CD4-positive, CD25-positive, alpha-beta regulatory T cell (primary cell): ENCODE results near the gene POGZ. TPM values are rescaled to one million over a fixed set of nuclear protein-coding genes. Genes with fewer than 3 reads are reported as not detected.
"Not testable (repeated sequence)": the region's sequence is repeated elsewhere in the genome, so short reads cannot be mapped to it uniquely, and the experiment has no call there.

Experiments used
- ATAC-seq, 2 donors: fragments of 150-1000 bp; cut with Tn5 transposase; one replicate each; pipeline ENCODE4 v1.10.0; 2021; ENCODE audit warnings: low read depth in 2 of 2, moderate number of reproducible peaks in 2 of 2, moderate library complexity in 1 of 2
- DNase-seq, 3 donors: peaks; one replicate each; pipeline versions ENCODE4 v3.0.0 to v3.0.0-alpha.2; 2012 to 2022; ENCODE audit warnings: mixed read lengths in 1 of 3
- H3K27ac ChIP-seq: one replicate; pipeline ENCODE4 v1.7.0; 2013; ENCODE audit warnings: mild to moderate bottlenecking, low read length; ENCODE audit not compliant: insufficient read depth, poor library complexity, severe bottlenecking
- H3K27me3 ChIP-seq: one replicate; pipeline ENCODE4 v1.7.0; 2013; ENCODE audit warnings: low read length; ENCODE audit not compliant: control insufficient read depth, insufficient read depth
- H3K36me3 ChIP-seq: one replicate; pipeline ENCODE4 v1.7.0; 2013; ENCODE audit warnings: mild to moderate bottlenecking, low read length, moderate library complexity; ENCODE audit not compliant: control insufficient read depth, insufficient read depth
- H3K4me1 ChIP-seq: 2 replicates; pipeline ENCODE4 v1.7.0; 2013; ENCODE audit warnings: mild to moderate bottlenecking, low read length; ENCODE audit not compliant: insufficient read depth, control insufficient read depth, poor library complexity, severe bottlenecking
- H3K4me3 ChIP-seq: one replicate; pipeline ENCODE4 v1.7.0; 2013; ENCODE audit warnings: low read depth, mild to moderate bottlenecking, low read length, moderate library complexity
- H3K9me3 ChIP-seq, 2 experiments: 1 replicate in 1 of 2; 2 replicates in 1 of 2; pipeline ENCODE4 v1.7.0; 2013; ENCODE audit warnings: low read length in 2 of 2, mild to moderate bottlenecking in 1 of 2, moderate library complexity in 1 of 2; ENCODE audit not compliant: control insufficient read depth in 2 of 2
- H3K27ac Mint-ChIP-seq, 3 donors: one replicate each; pipeline ENCODE4 v1.8.0; 2020 to 2022; ENCODE audit warnings: mild to moderate bottlenecking in 3 of 3, mixed read lengths in 3 of 3, moderate library complexity in 2 of 3
- H3K27me3 Mint-ChIP-seq: one replicate; pipeline ENCODE4 v1.8.0; 2022; ENCODE audit warnings: mild to moderate bottlenecking, mixed read lengths
- H3K36me3 Mint-ChIP-seq: one replicate; pipeline ENCODE4 v1.8.0; 2020; ENCODE audit warnings: mixed read lengths
- H3K4me1 Mint-ChIP-seq, 4 donors: one replicate each; pipeline ENCODE4 v1.8.0; 2020 to 2022; ENCODE audit warnings: mixed read lengths in 4 of 4, mild to moderate bottlenecking in 1 of 4
- H3K4me3 Mint-ChIP-seq, 4 donors: one replicate each; pipeline ENCODE4 v1.8.0; 2020 to 2022; ENCODE audit warnings: mild to moderate bottlenecking in 4 of 4, mixed read lengths in 4 of 4, moderate library complexity in 3 of 4
- H3K9me3 Mint-ChIP-seq, 7 donors: one replicate each; pipeline ENCODE4 v1.8.0; 2020 to 2022; ENCODE audit warnings: mixed read lengths in 7 of 7, mild to moderate bottlenecking in 3 of 7, moderate library complexity in 2 of 7
- polyA plus RNA-seq, 4 donors: library from polyadenylated mRNA; unstranded; fragments of 300-500 nt; fragmentation: Illumina TruSeq; gene quantifications; one replicate each; pipeline ENCODE4 v1.2.3, GENCODE V29; 2021
- total RNA-seq: library from RNA; stranded (reverse); gene quantifications from one replicate; pipeline ENCODE4 v1.2.3, GENCODE V29; 2022

Gene POGZ
- total and polyA plus RNA-seq, 5 donors from 2014 or later, result 5.2 to 141 (median 6.5) TPM

DNA sequence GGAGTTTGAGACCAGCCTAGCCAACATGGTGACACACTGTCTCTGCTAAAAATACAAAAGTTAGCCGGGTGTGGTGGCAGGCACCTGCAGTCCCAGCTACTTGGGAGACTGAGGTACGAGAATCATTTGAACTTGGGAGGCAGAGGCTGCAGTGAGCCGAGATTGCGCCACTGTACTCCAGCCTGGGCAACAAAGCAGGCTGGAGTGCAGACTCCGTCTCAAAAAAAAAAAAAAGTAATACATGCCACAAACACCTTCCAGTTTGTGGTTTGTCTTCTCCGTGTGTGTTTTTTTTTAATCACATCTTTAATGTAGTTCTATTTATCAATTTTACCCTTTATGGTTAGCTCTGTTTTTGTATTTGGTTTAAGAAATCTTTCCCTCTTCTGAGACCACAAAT lies 22.3 kb downstream of the POGZ start:
- Mint-ChIP-seq H3K4me1 (peaks cover 12 to 47% (median 43%) of the 10 kb centered on the region in 4 donors), H3K4me3 (no peak overlapping the region), H3K27ac (peak overlapping the region in 2 of 3 donors; percentile 54 to 65), H3K27me3 (no peaks in the 10 kb centered on the region), H3K9me3 (no peaks in the 10 kb centered on the region), H3K36me3 (peaks cover 25% of the 10 kb centered on the region)
- Histone ChIP-seq H3K36me3 (peaks cover 26% of the 10 kb centered on the region), H3K9me3 (no peaks in the 10 kb centered on the region), H3K4me1 (no peaks in the 10 kb centered on the region), H3K27ac (no peak overlapping the region), H3K27me3 (no peaks in the 10 kb centered on the region), H3K4me3 (no peak overlapping the region)
- no peak for ATAC-seq
- DNase-seq, result no peak

- no peaks in the 10 kb centered on the region for H3K27me3 ChIP-seq
- H3K36me3 ChIP-seq, result peaks cover 17% of the 10 kb centered on the region
- no peak overlapping the region for H3K4me3 ChIP-seq
- peaks cover 8% of the 10 kb centered on the region for H3K36me3 Mint-ChIP-seq
- no peak overlapping the region for H3K27ac ChIP-seq
- no peak for DNase-seq
- peaks cover 9 to 38% (median 31%) of the 10 kb centered on the region in 4 donors for H3K4me1 Mint-ChIP-seq
- peak overlapping the region in 1 of 3 donors; percentile 86 for H3K27ac Mint-ChIP-seq
- H3K4me3 Mint-ChIP-seq, result no peak overlapping the region
- ATAC-seq, result no peak
- no peaks in the 10 kb centered on the region for H3K4me1 ChIP-seq
- H3K27me3 Mint-ChIP-seq, result no peaks in the 10 kb centered on the region
- H3K9me3 Mint-ChIP-seq, result no peaks in the 10 kb centered on the region
- H3K9me3 ChIP-seq, result no peaks in the 10 kb centered on the region
Observed at GRCh38 chr1:151435174-151435573, 24.1 kb downstream of the POGZ start.

- H3K9me3 Mint-ChIP-seq, H3K4me3 ChIP-seq, ATAC-seq, H3K27me3 ChIP-seq, H3K27me3 Mint-ChIP-seq, H3K9me3 ChIP-seq, DNase-seq, H3K4me1 ChIP-seq, H3K4me3 Mint-ChIP-seq, H3K36me3 Mint-ChIP-seq, H3K27ac ChIP-seq: not testable (repeated sequence)
- Mint-ChIP-seq H3K27ac (peak overlapping the region in 1 of 3 donors; percentile 43), H3K4me1 (peaks cover 0 to 29% (median 24%) of the 10 kb centered on the region in 4 donors)
- peaks cover 24% of the 10 kb centered on the region for H3K36me3 ChIP-seq
Observed at GRCh38 chr1:151433827-151434226, 25.5 kb downstream of the POGZ start.

- Mint-ChIP-seq H3K27me3 (no peaks in the 10 kb centered on the region), H3K4me1 (peaks cover 0 to 9% (median 4%) of the 10 kb centered on the region in 4 donors), H3K4me3 (no peak overlapping the region), H3K36me3 (peaks cover 33% of the 10 kb centered on the region), H3K9me3 (no peaks in the 10 kb centered on the region), H3K27ac (peak overlapping the region in 1 of 3 donors; percentile 15)
- DNase-seq (no peak), ATAC-seq (no peak)
- Histone ChIP-seq H3K9me3 (no peaks in the 10 kb centered on the region), H3K27me3 (no peaks in the 10 kb centered on the region), H3K4me3 (no peak overlapping the region), H3K36me3 (peaks cover 73% of the 10 kb centered on the region), H3K4me1 (no peaks in the 10 kb centered on the region), H3K27ac (no peak overlapping the region)
Observed at GRCh38 chr1:151428068-151428467, 31.2 kb downstream of the POGZ start.

GRCh38 chr1:151425103-151425502 lies 34.2 kb downstream of the POGZ start:
- Mint-ChIP-seq H3K27ac (peak overlapping the region in 2 of 3 donors; percentile 57 to 60), H3K4me1 (peaks cover 0 to 4% (median 1%) of the 10 kb centered on the region in 4 donors)
- H3K27ac ChIP-seq, result no peak overlapping the region

DNA sequence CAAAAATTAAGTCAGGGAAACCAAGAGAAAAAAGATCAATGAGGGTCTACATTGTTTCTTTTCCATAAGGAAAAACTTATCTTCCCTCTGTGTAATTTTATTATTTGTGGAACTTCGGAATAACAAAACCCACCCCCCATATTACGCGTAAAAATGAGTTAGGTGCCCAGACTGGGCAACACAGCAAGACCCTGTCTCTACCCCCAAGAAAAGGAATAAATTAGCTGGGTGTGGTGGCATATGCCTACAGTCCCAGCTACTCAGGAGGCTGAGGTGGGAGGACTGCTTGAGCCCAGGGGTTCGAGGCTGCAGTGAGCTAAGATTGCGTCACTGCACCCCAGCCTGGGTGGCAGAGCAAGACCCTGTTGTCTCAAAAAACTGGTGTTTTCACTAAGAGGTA lies 39.5 kb downstream of the POGZ start:
- Mint-ChIP-seq H3K36me3 (peaks cover 37% of the 10 kb centered on the region), H3K27me3 (no peaks in the 10 kb centered on the region), H3K27ac (peak overlapping the region in 2 of 3 donors; percentile 49 to 66), H3K4me1 (no peaks in the 10 kb centered on the region), H3K4me3 (no peak overlapping the region), H3K9me3 (no peaks in the 10 kb centered on the region)
- Histone ChIP-seq H3K9me3 (no peaks in the 10 kb centered on the region), H3K27me3 (no peaks in the 10 kb centered on the region), H3K27ac (no peak overlapping the region), H3K4me3 (no peak overlapping the region), H3K4me1 (no peaks in the 10 kb centered on the region), H3K36me3 (peaks cover 60% of the 10 kb centered on the region)
- ATAC-seq (no peak), DNase-seq (no peak)

More at GRCh38 chr1:151425103-151425502, 34.2 kb downstream of the POGZ start:
- Mint-ChIP-seq H3K36me3 (peaks cover 39% of the 10 kb centered on the region), H3K9me3 (no peaks in the 10 kb centered on the region), H3K4me3 (no peak overlapping the region), H3K27me3 (no peaks in the 10 kb centered on the region)
- Histone ChIP-seq H3K4me3 (no peak overlapping the region), H3K9me3 (no peaks in the 10 kb centered on the region), H3K36me3 (peaks cover 88% of the 10 kb centered on the region), H3K27me3 (no peaks in the 10 kb centered on the region), H3K4me1 (no peaks in the 10 kb centered on the region)
- ATAC-seq, result no peak
- DNase-seq, result no peak

GRCh38 chr1:151418081-151418480 lies 41.2 kb downstream of the POGZ start:
- Histone ChIP-seq H3K36me3 (peaks cover 45% of the 10 kb centered on the region), H3K4me1 (no peaks in the 10 kb centered on the region), H3K27ac (no peak overlapping the region), H3K4me3 (no peak overlapping the region), H3K27me3 (no peaks in the 10 kb centered on the region), H3K9me3 (no peaks in the 10 kb centered on the region)
- H3K27me3 Mint-ChIP-seq, result no peaks in the 10 kb centered on the region
- ATAC-seq (no peak), DNase-seq (no peak)
- H3K4me3 Mint-ChIP-seq, result no peak overlapping the region
- no peaks in the 10 kb centered on the region for H3K4me1 Mint-ChIP-seq
- peaks cover 22% of the 10 kb centered on the region for H3K36me3 Mint-ChIP-seq
- H3K27ac Mint-ChIP-seq, result peak overlapping the region in 1 of 3 donors; percentile 5
- H3K9me3 Mint-ChIP-seq, result no peaks in the 10 kb centered on the region

GRCh38 chr1:151416231-151416630 lies 43.1 kb downstream of the POGZ start:
- no peaks in the 10 kb centered on the region for H3K9me3 ChIP-seq
- no peaks in the 10 kb centered on the region for H3K4me1 ChIP-seq
- H3K36me3 Mint-ChIP-seq, result peaks cover 31% of the 10 kb centered on the region
- H3K9me3 Mint-ChIP-seq, result no peaks in the 10 kb centered on the region
- ATAC-seq, result no peak
- no peaks in the 10 kb centered on the region for H3K27me3 ChIP-seq
- H3K4me3 ChIP-seq, result no peak overlapping the region
- H3K27me3 Mint-ChIP-seq, result no peaks in the 10 kb centered on the region
- no peak overlapping the region for H3K4me3 Mint-ChIP-seq
- no peak for DNase-seq
- no peak overlapping the region for H3K27ac ChIP-seq
- no peak overlapping the region for H3K27ac Mint-ChIP-seq
- peaks cover 0 to 4% (median 0%) of the 10 kb centered on the region in 4 donors for H3K4me1 Mint-ChIP-seq
- H3K36me3 ChIP-seq, result peaks cover 42% of the 10 kb centered on the region
